Measurements from ENCODE around the gene LRRC32. TPM values are rescaled to one million over a fixed set of nuclear protein-coding genes. Genes with fewer than 3 reads are reported as not detected.

LRRC32 gene
- total and polyA plus RNA-seq, 10 of the 15 experiments (the other 5 are each of a cell fraction or from before 2014, with no cell fraction given), result 0.56 to 20.8 (median 7.4) TPM

- in situ Hi-C loops (cut with MboI), result no loop called here
- CTCF ChIA-PET, result interaction anchor here (0.8 to 3.6 kb wide), 3 partner anchors 27 to 64 kb away, joined by 3 to 12 read pairs (median 10); no protein-coding TSS in a partner anchor
Measured at GRCh38 chr11:76662656-76663485, 7.7 kb downstream of the LRRC32 start.

More at GRCh38 chr11:76662656-76663485, 7.7 kb downstream of the LRRC32 start:
- 63% methylated on average over 13 of the region's 13 CpGs for WGBS (ENCODE audit: insufficient coverage, insufficient replicate concordance, low lambda C conversion rate, missing lambda C conversion rate)
- H3K36me3 ChIP-seq (ENCODE audit: control insufficient read depth in 2 of 2, insufficient read depth in 2 of 2, low read length in 1 of 2), result no peaks in the 10 kb centered on the region
- TF ChIP-seq ATF2 (IDR thresholded peaks at IDR 0.05; ENCODE audit: low read length) (no peak), MEF2A (IDR thresholded peaks at IDR 0.05; ENCODE audit: insufficient read depth, low read depth, low read length) (no peak), NFYA (IDR thresholded peaks at IDR 0.05; ENCODE audit: borderline replicate concordance, low read depth, low read length) (no peak), CEBPB (IDR thresholded peaks at IDR 0.05; ENCODE audit: borderline replicate concordance in 1 of 2, low read depth in 2 of 2, low read length in 2 of 2) (no peak), ZBTB33 (IDR thresholded peaks at IDR 0.05) (no peak), MAX (IDR thresholded peaks at IDR 0.05; ENCODE audit: low read depth, low read length) (no peak), SMC3 (IDR thresholded peaks at IDR 0.05; ENCODE audit: borderline replicate concordance, low read length) (no peak), EGR1 (IDR thresholded peaks at IDR 0.05; ENCODE audit: borderline replicate concordance in 1 of 2, low read depth in 2 of 2, low read length in 2 of 2) (no peak), TARDBP (IDR thresholded peaks at IDR 0.05; ENCODE audit: borderline replicate concordance) (no peak), ZNF217 (IDR thresholded peaks at IDR 0.05) (no peak), RAD51 (IDR thresholded peaks at IDR 0.05) (no peak), YY1 (IDR thresholded peaks at IDR 0.05; ENCODE audit: low read depth, low read length) (no peak), CBFB (IDR thresholded peaks at IDR 0.05; ENCODE audit: low read depth) (no peak), ESRRA (IDR thresholded peaks at IDR 0.05; ENCODE audit: low read length) (no peak), ZNF24 (IDR thresholded peaks at IDR 0.05) (no peak), BCLAF1 (IDR thresholded peaks at IDR 0.05) (no peak)
- H3K27me3 ChIP-seq (replicated peaks in 1 of 2; ENCODE audit: control insufficient read depth in 2 of 2, insufficient read depth in 2 of 2, low read length in 1 of 2), result no peaks in the 10 kb centered on the region; a peak in 1 of 4 replicates
- no peaks in the 10 kb centered on the region for H3K79me2 ChIP-seq (ENCODE audit: control insufficient read depth, insufficient read depth, low read length)
- H3K27ac ChIP-seq (ENCODE audit: control insufficient read depth, insufficient read depth), result no peak overlapping the region
- H3K4me1 ChIP-seq (ENCODE audit: control insufficient read depth, insufficient read depth, low read length), result peaks cover 31% of the 10 kb centered on the region
- H3K9ac ChIP-seq (ENCODE audit: control insufficient read depth, insufficient read depth, low read length), result no peak overlapping the region
- ATAC-seq, result no peak
- H3K4me2 ChIP-seq (ENCODE audit: control insufficient read depth, insufficient read depth), result no peak overlapping the region
- H2AFZ ChIP-seq (ENCODE audit: control insufficient read depth, low read depth, low read length), result no peak overlapping the region
- H3K9me3 ChIP-seq (replicated peaks; ENCODE audit: control insufficient read depth, insufficient read depth, low read length), result no peaks in the 10 kb centered on the region
- BruUV-seq (replicated peaks), result no TSS peak
- intact Hi-C loops (cut with micrococcal nuclease; ENCODE audit: unreplicated experiment), result no loop called here
- H4K20me1 ChIP-seq (ENCODE audit: control insufficient read depth, insufficient read depth), result no peaks in the 10 kb centered on the region
- SMC1A ChIA-PET (ENCODE audit: uncharacterized antibody, unreplicated experiment), result interaction anchor here (0.7 to 2.3 kb wide), 5 partner anchors 11 to 64 kb away, joined by 3 to 9 read pairs (median 3); no protein-coding TSS in a partner anchor
- no peak for FAIRE-seq
- DNase-seq (ENCODE audit: low read depth, low spot score), result no peak
- POLR2A ChIA-PET, result interaction anchor here (1.0 kb wide), 1 partner anchor 8 kb away, joined by 3 read pairs; no protein-coding TSS in a partner anchor
- H3K4me3 ChIP-seq, result no peak overlapping the region
- RAD21 ChIA-PET (ENCODE audit: unreplicated experiment), result interaction anchor here (3.2 kb wide), 1 partner anchor 11 kb away, joined by 23 read pairs; no protein-coding TSS in a partner anchor
